ENCODE data around the gene ETV1. TPM values are rescaled to one million over a fixed set of nuclear protein-coding genes. Genes with fewer than 3 reads are reported as not detected.

The ETV1 gene
- total RNA-seq, 4 donors from 2014 or later = 2.0 to 32.9 (median 3.0) TPM; not detected in 1

GRCh38 chr7:13894954-13895353, 94.5 kb downstream of the ETV1 start:
- Histone ChIP-seq H3K36me3 (no peaks in the 10 kb centered on the region), H3K27me3 (no peaks in the 10 kb centered on the region), H3K4me1 (peaks cover 0 to 10% (median 0%) of the 10 kb centered on the region in 4 donors), H3K4me3 (no peak overlapping the region), H3K9me3 (no peaks in the 10 kb centered on the region), H3K27ac (no peak overlapping the region)
- TF ChIP-seq POLR2A (IDR thresholded peaks at IDR 0.05) (no peak), EP300 (IDR thresholded peaks at IDR 0.05; ENCODE audit: low read depth) (no peak), POLR2AphosphoS5 (IDR thresholded peaks at IDR 0.05) (no peak), CTCF (IDR thresholded peaks at IDR 0.05) (no peak)
- intact Hi-C loops (cut with DNase I; ENCODE audit: low total_unique reads) (no loop called here), in situ Hi-C loops (cut with MboI; ENCODE audit: low pct_ligation_motif_present in 1 of 4, low pct_unique_long_range_greater_than_20kb in 1 of 4, low sequenced_read_pairs in 3 of 4) (no loop called here)
- 61 to 65% methylated on average over 4 of the region's 4 CpGs for WGBS, 2 donors (ENCODE audit: low coverage in 1 of 2)
- DNase-seq = no peak

DNA sequence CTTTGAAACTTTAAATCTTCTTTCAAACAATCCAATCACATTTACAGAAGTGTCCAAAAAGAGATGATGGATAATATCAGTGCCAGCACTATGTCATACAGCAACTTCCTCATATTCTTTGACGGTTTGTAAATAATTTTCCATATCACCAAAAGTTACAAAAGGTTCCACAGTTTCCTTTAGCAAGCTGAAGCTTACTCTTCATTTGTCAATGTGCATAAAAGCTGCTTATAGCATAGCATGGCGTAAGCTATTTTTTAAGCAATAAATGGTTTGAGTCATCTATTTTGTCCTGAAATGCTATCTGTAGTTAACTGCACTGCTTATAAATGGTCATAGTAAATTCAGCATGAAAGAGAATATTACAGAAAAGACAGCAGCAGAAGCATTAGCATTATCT, 95.1 kb downstream of the ETV1 start:
- Histone ChIP-seq H3K4me1 (peaks cover 0 to 4% (median 0%) of the 10 kb centered on the region in 4 donors), H3K9me3 (no peaks in the 10 kb centered on the region), H3K4me3 (no peak overlapping the region), H3K27me3 (no peaks in the 10 kb centered on the region), H3K27ac (no peak overlapping the region), H3K36me3 (no peaks in the 10 kb centered on the region)
- intact Hi-C loops (cut with DNase I; ENCODE audit: low total_unique reads) (no loop called here), in situ Hi-C loops (cut with MboI; ENCODE audit: low pct_ligation_motif_present in 1 of 4, low pct_unique_long_range_greater_than_20kb in 1 of 4, low sequenced_read_pairs in 3 of 4) (no loop called here)
- TF ChIP-seq EP300 (IDR thresholded peaks at IDR 0.05; ENCODE audit: low read depth) = no peak
- TF ChIP-seq CTCF (IDR thresholded peaks at IDR 0.05) = no peak
- TF ChIP-seq POLR2AphosphoS5 (IDR thresholded peaks at IDR 0.05) = no peak
- TF ChIP-seq POLR2A (IDR thresholded peaks at IDR 0.05) = no peak
- WGBS, 2 donors (ENCODE audit: low coverage in 1 of 2) = 75 to 76% methylated on average over 2 of the region's 2 CpGs
- no peak for DNase-seq

DNA sequence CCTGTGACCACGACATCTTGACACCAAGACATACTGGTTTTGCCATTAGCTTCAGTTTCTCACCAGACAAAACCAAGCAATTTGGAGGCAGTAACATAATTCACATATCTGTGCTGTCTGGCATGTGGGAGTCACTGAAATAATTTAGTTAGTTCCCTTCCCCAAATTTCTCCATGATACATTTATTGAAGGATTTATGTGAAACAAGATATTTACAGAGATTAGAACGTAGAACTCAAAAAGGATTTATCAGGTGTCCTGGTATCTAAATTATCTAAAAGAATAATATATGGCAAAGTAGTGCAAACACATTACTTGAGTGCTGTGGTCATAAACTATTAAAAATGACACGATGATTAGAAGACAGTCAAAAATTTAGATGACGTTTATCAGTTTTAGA, 98.7 kb downstream of the ETV1 start:
- no peak for TF ChIP-seq POLR2A (IDR thresholded peaks at IDR 0.05)
- TF ChIP-seq EP300 (IDR thresholded peaks at IDR 0.05; ENCODE audit: low read depth) = no peak
- no peak for TF ChIP-seq POLR2AphosphoS5 (IDR thresholded peaks at IDR 0.05)
- TF ChIP-seq CTCF (IDR thresholded peaks at IDR 0.05) = no peak
- Histone ChIP-seq H3K9me3 (no peaks in the 10 kb centered on the region), H3K4me3 (no peak overlapping the region), H3K4me1 (no peaks in the 10 kb centered on the region), H3K36me3 (no peaks in the 10 kb centered on the region), H3K27me3 (no peaks in the 10 kb centered on the region), H3K27ac (no peak overlapping the region)
- intact Hi-C loops (cut with DNase I; ENCODE audit: low total_unique reads) (no loop called here), in situ Hi-C loops (cut with MboI; ENCODE audit: low pct_ligation_motif_present in 1 of 4, low pct_unique_long_range_greater_than_20kb in 1 of 4, low sequenced_read_pairs in 3 of 4) (no loop called here)
- WGBS, 2 donors (ENCODE audit: low coverage in 1 of 2) = 89 to 92% methylated on average over 4 of the region's 4 CpGs
- no peak for DNase-seq

DNA sequence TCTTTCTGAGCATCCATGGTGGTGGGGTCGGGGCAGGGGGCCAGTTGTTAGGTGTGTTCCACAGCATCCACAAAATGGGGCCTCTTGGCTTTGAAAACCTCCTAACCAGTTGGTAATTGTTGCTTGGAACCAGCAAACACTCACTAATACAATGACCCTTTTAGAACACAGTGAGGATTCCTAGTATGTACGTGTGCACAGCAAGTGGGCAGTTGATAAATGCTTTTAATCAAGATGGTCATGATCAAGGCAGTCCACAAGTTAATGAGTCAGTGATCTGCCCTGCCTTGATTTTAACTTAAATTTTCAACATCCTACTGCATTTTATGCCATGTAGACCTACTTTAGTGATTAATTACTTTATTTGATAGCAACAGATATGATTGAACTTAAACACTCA, 103.1 kb downstream of the ETV1 start:
- no peak for DNase-seq
- H3K4me3 ChIP-seq = no peak overlapping the region
- no peak overlapping the region for H3K27ac ChIP-seq
- intact Hi-C loops (cut with DNase I; ENCODE audit: low total_unique reads) = no loop called here
- 70 to 84% methylated on average over 2 of the region's 2 CpGs for WGBS, 2 donors (ENCODE audit: low coverage in 1 of 2)
- H3K27me3 ChIP-seq = no peaks in the 10 kb centered on the region
- no peaks in the 10 kb centered on the region for H3K36me3 ChIP-seq
- TF ChIP-seq CTCF (IDR thresholded peaks at IDR 0.05) (no peak), POLR2AphosphoS5 (IDR thresholded peaks at IDR 0.05) (no peak), POLR2A (IDR thresholded peaks at IDR 0.05) (no peak), EP300 (IDR thresholded peaks at IDR 0.05; ENCODE audit: low read depth) (no peak)
- H3K9me3 ChIP-seq = no peaks in the 10 kb centered on the region
- in situ Hi-C loops (cut with MboI; ENCODE audit: low pct_ligation_motif_present in 1 of 4, low pct_unique_long_range_greater_than_20kb in 1 of 4, low sequenced_read_pairs in 3 of 4) = no loop called here
- no peaks in the 10 kb centered on the region for H3K4me1 ChIP-seq
